Measurements from ENCODE around the gene TANGO2. TPM values are rescaled to one million over a fixed set of nuclear protein-coding genes. Genes with fewer than 3 reads are reported as not detected.

TANGO2 gene
- total RNA-seq, 1 experiment from 2014 or later: 14.6 TPM

GRCh38 chr22:20000246-20001081 lies 20.4 kb upstream of the TANGO2 start:
- peaks cover 29 to 33% of the 10 kb centered on the region in 2 experiments for H3K4me1 Mint-ChIP-seq
- H2BK5ac ChIP-seq (ENCODE audit: insufficient read length, low read length): no peak overlapping the region
- no peak overlapping the region for H3K4me3 Mint-ChIP-seq
- no peaks in the 10 kb centered on the region for H4K20me1 ChIP-seq (ENCODE audit: control insufficient read depth, insufficient read depth, insufficient read length)
- H3K18ac ChIP-seq (ENCODE audit: insufficient read length, low read depth, low read length): no peak overlapping the region
- H3K4me1 ChIP-seq (ENCODE audit: insufficient read depth, low read length): peaks cover 6% of the 10 kb centered on the region; the same call in 1 of the 2 replicates
- H3K27me3 ChIP-seq (ENCODE audit: insufficient read depth, low read length): no peaks in the 10 kb centered on the region
- no peaks in the 10 kb centered on the region for H3K9me3 ChIP-seq (ENCODE audit: control insufficient read depth, low read depth, low read length)
- no peaks in the 10 kb centered on the region for H3K79me1 ChIP-seq (ENCODE audit: insufficient read depth, low read depth, low read length, poor library complexity, severe bottlenecking)
- H3K27me3 Mint-ChIP-seq (ENCODE audit: low read depth): no peaks in the 10 kb centered on the region; the same call in 1 of the 2 replicates
- H3K36me3 Mint-ChIP-seq (ENCODE audit: insufficient read depth in 1 of 3, low read depth in 3 of 3): peaks cover 0 to 23% (median 11%) of the 10 kb centered on the region in 3 experiments; a peak in 5 of 7 replicates
- H3K27ac Mint-ChIP-seq: peak overlapping the region in 1 of 3 experiments; percentile 8; a peak in 1 of 7 replicates
- peaks cover 20% of the 10 kb centered on the region in 2 experiments for H3K9me3 Mint-ChIP-seq
- peak; percentile 24; the same call in 2 of the 3 replicates for TF ChIP-seq CTCF (conservative IDR thresholded peaks at IDR 0.05)
- no peak overlapping the region for H2BK12ac ChIP-seq (ENCODE audit: insufficient read length, low read depth, low read length)
- H2BK20ac ChIP-seq (ENCODE audit: low read depth, low read length, poor library complexity, severe bottlenecking): no peak overlapping the region
- no peak overlapping the region for H3K56ac ChIP-seq (ENCODE audit: insufficient read length, low read depth, low read length)
- H2BK120ac ChIP-seq (ENCODE audit: low read depth, low read length, poor library complexity, severe bottlenecking): no peak overlapping the region
- no peak overlapping the region for H4K8ac ChIP-seq (replicated peaks; ENCODE audit: insufficient read length, low read depth, low read length)
- no CpG with 5 or more reads among the region's 14 CpGs for WGBS (ENCODE audit: extremely low coverage, insufficient read length, low lambda C conversion rate)
- no peak overlapping the region for H3K27ac ChIP-seq (ENCODE audit: insufficient read length, low read depth, low read length)
- H3K9ac ChIP-seq (ENCODE audit: extremely low read depth, insufficient read length, low read length): no peak overlapping the region
- H2AFZ ChIP-seq (ENCODE audit: low read length): no peak overlapping the region
- no peak overlapping the region for H2AK5ac ChIP-seq (ENCODE audit: insufficient read length, low read length)
- no peak overlapping the region for H3K4me2 ChIP-seq (ENCODE audit: insufficient read depth, insufficient read length, low read length)
- 0 out of 2 replicates have a peak overlapping the region, but pooled peaks have one; percentile 26 for H3K14ac ChIP-seq (ENCODE audit: insufficient read depth, low read length)
- H3T11ph ChIP-seq (ENCODE audit: low read length): no peak overlapping the region
- no peak overlapping the region for H3K23ac ChIP-seq (ENCODE audit: insufficient read length, low read depth, low read length)
- DNase-seq: no peak
- no peaks in the 10 kb centered on the region for H3K23me2 ChIP-seq (ENCODE audit: insufficient read length, low read depth, low read length, poor library complexity, severe bottlenecking)
- H4K91ac ChIP-seq (ENCODE audit: insufficient read length, low read depth, low read length): no peak overlapping the region
- H3K79me2 ChIP-seq (ENCODE audit: insufficient read depth, low read length): no peaks in the 10 kb centered on the region
- H3K4ac ChIP-seq (ENCODE audit: low read depth, low read length): no peak overlapping the region
- no peak overlapping the region for H4K5ac ChIP-seq (ENCODE audit: insufficient read length, low read depth, low read length)
- H2BK15ac ChIP-seq (ENCODE audit: low read depth, low read length): no peak overlapping the region
